Activated naive CD8-positive, alpha-beta T cell treated with anti-CD3 and anti-CD28 coated beads, Interleukin-2, amount 50 U/mL, for 16 hours (primary cell): ENCODE measurements around the gene PRKN.

Source experiments
- DNase-seq: peaks from one replicate; pipeline ENCODE4 v3.0.0-alpha.2; 2020; ENCODE audit warnings: low read depth, low spot score

The PRKN gene

DNA sequence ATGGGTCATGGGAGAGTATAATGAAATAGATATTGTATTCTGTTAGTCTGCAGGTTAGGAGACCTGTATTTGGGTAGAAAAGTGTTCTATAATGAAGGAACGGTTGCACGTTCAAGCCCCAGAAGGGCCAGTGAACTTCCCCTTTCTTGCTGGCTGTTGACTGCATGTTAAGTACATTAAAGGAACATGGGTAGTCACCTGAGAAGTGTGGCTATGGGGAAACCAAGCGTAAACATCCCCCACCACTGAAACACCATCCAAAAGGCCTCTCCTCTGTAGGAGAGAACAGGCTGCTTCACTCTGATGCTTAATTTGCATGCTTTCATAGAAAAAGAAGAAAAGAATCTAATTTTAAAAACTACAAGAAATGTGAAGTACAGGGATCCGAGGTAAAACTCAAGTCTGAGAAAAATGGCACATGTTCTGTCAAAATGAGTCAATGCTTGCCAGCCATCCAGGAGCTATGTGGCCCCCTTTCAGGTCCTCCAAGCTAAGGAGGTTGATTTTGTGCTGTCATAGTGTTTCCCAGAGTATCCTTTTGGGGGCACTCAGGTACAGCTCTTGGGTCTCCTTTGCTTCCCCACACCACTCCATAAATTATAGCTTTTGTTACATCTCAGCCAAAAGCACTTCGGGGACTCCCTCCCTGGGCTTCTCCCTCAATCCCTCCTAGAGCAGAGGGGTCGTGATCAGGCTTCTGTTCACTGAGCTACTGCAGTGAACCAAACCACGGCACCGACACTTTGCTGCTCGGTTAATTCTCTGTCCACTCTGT, 1170.0 kb downstream of the PRKN start:
- DNase-seq, result no peak

DNA sequence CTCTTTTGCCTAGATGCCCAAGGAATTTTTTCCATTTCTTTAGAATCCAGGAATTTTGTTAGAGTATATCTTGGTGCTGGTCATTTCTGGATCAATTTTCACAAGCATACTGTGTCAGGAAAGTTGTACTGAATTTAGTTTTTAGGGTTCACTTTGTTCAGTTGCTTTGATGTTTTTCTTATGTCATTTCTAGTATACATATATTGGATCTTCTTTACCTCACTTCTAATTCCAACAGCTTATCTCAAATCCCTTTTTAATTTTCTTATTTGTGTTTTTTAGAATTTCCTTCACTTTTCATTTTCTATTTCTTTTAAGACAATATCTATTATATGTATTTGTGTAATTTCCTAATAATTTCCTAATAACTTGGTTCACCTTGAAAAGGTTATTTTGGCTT, 1172.7 kb downstream of the PRKN start:
- DNase-seq, result no peak

DNA sequence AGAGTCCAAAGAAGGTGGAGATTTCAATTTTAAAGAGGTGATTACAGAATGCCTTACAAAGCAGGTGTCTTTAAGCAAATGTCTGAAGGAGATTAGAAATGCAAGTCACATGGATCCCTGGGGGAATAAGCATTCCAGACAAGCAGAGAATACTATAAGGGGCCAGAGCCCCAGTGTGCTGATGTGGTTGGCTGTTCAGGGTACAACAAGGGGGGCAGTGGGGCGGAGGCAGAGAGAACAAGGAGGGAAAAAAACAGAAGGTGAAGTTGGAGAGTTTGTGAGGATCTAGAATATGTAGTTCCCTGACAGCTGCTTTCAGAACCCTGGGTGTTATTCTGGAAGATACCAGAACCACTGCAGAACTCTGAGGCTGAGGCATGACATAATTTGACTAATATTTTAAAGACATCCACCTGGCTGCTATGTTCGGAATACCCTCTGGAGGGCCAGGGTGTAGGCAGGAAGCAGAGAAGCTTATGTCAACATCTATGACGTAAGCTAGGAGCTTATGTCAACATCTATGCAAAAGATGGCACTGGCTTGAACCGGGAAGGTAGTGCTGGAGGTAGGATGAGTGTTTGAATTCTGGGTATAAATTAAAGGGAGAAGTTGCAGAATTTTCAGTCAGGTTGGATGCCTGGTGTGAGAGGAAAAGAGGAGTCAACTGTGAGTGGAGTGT, 1177.5 kb downstream of the PRKN start:
- no peak for DNase-seq

DNA sequence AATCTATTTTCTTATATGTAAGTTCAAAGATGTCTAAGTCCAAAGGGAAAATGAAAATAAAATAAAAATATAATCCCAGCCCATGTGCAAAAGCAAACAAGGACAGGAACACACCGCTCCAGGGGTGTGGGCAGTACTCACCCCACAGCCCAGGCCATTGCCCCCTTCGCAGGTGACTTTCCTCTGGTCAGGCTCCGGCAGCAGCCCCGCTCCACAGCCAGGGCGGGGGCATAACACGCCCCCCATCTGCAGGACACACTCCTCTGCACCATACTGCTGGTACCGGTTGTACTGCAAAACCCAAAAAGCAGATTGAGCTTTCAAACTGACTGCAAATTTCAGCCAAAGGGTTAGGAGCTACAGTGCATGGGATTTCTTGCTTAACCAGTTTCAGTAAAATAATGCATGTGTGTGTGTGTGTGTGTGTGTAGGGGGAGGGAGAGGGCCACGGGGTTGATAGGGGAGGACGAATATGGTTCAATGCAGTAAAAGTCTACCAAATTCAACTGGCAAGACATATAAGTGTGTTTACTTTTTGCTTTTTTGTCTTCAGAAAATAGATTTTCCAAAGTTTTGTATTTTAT, 1178.8 kb downstream of the PRKN start:
- no peak for DNase-seq

DNA sequence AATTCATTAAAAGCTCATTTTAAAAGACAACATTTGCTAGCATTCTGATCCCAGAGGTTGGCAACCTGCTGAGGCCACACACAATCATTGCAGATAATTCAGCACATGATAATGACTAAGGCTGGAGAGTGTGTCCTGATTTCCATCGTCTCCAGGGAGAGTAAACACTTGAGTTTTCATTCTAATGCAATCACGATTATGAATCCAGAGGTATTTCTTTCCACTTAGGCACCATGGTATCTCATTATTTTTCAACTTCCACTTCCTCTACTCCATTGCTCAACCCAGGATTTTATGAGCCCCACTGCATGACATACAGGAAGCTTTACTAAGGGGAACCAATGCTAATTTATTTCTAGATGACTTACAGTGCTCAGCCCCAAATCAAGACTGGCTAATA, 1179.9 kb downstream of the PRKN start:
- no peak for DNase-seq

DNA sequence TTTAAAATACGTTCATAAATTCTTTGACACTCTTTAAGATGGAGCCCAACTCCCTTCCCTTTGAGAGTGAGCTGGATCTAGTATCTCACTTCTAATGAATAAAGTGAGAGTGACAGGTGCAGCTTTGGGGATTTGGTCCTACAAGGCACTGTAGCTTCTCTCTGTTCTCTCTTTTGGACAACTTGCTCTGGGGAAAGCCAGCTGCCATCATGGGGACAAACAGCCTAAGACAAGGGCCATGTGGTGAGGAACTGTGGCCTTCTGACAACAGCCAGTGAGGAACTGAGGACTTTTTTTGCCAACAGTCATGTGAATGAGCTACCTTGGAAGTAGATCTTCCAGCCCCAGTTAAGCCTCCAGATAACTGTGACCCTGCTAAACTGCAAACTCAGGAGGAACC, 1180.9 kb downstream of the PRKN start:
- DNase-seq, result no peak

DNA sequence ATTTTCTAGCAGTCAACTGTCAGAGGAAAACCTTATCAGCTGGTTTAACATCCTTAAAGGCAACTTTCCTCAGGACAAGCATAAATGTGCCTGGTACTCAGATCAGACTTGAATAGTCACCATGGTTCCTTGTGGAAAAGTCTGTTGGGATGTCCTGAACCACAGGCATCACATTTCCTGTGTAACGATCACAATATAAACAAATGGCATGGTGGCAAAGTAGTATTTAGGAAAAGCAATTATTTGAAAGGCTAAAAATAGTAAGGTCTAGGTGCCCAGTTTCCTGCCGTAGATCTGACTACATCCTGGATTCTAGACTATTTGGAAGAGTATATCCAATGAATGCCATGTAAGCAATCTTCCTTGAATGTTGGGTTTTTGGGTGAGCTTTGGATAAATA, 1181.8 kb downstream of the PRKN start:
- no peak for DNase-seq

DNA sequence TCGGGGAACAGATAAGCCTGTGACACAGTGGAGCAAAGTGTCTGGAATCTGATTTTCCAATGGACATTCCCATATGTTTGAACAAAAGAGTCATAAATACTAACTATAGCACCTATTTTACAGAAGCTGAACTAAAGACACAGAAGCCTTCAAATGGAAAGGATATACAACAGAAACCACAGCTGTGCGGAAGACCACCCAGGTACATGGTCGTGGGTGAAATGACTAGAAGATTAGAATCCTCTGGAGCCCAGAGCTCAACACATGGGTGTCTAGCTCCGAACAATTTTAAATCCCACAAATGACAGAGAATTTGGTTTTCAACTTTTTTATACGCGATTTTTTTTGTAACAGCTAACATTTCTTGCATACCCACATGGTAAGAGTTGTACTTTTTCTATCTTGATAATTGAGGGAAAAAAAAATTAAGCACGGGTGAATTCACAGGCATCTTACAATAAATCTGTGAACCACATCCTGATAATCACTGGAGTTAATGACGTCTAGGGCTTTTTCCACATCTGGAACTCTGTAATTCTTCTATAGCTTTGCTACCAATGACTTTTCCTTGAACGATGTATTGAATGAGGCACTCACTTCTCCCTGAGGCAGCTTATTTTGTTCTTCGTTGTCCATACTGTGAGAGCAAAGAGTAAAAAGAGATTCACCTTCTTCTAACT, 1182.6 kb downstream of the PRKN start:
- no peak for DNase-seq

DNA sequence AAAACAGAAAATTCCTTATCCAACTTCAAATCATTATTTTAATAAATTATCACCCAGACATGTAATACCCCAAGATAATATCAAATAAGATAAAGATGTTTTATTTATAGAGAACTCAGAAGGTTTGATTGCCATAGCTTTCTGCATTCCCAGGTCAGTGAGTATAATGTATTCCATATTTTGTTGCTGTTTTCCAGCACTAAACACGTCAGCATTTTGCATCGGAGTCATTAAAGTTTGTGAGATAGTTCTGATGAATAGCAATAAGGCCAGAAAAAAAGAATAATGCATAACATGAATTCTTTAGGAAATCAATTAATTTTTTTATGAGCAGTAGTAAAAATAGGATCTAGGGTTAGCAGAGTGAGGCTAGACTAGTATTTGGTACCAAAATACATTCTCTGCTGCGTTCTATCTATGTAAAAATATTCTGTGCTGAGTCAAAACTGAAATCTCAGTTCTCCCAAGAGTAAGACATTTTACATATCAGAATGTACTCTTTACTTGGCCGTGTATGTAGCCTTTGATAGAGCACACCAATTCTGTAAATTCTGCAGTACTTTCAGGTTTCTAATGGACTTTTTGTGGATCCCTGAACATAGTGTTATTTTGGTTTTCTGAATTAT, 1183.8 kb downstream of the PRKN start:
- no peak for DNase-seq

DNA sequence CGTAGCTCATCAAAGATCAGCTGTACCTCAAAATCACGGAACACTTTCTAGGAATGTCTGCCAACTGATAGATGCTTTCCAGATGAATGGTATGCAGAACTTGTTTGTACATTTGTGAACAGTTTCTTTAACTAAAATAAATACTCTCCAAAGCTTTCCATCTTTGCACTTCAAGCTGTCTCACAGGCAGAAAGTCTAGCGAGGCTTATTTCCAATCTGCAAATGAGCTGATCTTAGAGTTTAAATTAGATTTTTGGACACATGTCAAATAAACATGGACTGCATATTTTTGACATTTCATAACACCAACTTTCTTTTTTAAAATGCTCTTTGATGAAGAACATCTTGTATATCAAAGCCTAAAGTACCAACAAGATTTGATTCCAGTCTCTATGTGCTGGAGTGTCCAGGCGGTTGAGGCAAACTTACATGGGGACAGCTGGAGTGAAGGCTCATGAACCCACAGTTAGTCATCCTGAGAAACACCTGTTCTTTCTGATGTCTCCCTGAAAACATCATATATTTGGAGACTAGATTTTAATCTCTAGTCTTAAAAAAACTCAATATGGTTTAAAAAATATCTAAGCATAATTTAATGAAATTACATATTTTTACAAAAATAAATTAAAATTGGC, 1185.1 kb downstream of the PRKN start:
- no peak for DNase-seq

DNA sequence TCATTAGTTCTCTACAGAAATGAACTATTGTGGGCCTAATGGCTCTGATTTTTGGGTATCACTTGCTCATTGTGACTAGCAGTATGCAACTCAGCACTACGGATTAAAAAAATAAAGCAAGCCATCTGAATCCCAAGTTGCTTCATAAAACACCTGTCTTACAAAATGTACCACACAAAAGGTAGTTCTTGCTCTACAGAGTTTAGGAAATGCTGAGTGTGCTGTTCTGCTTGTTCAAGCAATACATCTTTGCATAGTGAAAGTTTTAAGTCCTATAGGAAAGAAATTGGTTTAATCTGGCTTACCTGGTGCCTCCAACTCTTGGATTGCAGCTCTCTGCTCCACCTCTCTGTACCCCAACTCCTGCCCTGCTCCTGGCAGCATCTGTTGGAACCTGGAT, 1187.0 kb downstream of the PRKN start:
- no peak for DNase-seq

DNA sequence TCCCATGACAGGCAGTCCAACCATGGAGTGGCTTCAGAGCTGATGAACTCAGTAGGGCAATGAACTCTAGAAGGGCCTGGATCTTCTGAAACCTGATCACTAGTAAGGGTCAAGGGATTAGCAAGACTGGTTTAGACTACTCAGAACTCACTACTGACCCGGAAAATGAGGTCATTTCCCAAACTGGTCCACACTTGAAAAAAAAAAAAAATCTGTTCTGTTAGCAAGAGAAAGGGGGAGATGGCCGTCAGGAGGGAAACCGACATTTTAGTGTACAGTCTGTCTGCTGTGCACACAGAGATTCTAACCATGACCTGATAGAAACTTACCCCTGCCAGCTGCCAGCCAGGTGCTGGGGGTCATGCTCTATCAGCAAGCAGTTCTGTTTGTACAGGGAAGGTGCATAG, 1191.3 kb downstream of the PRKN start:
- DNase-seq, result no peak

DNA sequence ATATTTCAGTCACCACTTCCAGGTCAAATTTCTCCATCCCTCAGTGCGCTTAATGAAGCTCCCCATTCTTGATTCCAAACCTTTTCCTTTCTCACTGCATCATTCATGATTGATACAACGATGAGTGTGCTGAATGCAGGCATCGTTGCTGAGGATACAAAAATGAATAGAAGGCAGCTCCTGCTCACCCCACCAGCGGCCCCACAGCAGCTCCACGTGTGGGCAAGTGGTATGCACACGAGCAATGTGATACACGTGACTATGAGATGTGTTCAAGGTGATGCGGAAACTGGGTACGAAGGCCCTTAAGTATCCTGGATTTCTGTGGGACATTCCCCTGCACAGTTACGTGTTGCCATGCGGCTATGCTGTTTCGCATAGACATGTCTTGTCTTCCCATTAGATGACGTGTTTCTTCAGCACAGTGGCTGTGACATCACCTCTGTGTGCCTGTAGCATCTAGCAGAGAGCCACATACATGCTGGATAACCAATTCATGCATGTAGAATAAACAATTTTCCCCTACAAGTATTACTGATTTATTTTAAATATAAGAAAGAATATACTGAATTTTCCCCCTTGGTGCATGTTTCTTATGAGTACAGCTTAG, 1193.2 kb downstream of the PRKN start:
- DNase-seq, result no peak

DNA sequence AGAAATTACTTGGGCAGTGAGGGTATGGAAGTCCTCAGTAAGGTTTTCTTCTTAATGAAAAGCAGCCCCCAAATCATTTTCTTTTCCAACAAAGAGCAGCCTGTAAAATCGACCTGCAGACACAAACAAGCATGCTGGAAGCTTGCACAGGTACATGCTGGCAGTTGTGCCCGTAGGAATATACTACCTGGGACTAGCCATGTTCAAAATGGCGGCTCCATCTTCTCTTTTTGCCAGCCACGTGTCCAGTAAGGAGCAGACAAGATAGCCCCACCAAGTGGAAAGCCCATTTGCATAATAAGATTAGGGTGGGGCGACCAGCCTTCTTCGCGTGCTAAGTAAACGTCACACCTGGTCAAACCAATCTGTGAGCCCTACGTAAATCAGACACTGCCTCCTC, 1194.3 kb downstream of the PRKN start:
- no peak for DNase-seq

DNA sequence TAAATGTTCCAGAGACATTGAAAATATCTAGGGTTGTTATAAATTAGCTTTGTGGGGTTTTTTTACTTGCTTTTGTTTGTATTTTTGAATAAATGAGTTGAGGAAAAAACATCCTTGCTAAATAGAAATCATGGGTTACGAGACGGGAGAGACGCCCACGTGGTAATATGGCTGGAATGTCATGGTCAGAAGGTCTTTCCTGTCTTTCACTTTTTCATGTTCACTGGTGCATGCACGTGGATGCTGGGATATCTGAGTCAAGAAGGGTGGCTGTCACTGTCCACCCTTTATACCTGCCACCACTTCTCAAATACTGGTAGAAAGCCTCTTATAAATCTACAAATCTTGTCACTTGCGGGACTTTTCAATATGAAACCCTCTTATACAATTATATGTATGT, 1195.0 kb downstream of the PRKN start:
- no peak for DNase-seq

DNA sequence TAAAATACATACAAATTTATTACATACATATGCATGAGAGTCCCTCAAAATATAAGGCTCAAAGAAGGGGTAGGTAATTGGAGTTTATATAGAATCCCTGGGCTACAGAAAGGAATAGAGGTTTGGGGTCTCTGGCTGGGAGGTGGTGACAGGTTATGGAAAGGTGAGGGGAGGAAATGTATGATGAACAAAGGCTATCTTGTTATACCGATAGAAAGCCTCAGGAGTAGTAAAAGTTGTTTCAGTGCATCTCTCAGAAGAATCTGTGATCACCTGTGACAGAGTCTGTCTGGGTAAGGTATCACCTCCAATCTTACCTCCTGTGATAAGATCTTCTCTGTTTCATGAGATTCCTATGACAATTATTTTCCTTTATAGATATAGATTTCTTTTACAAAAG, 1200.8 kb downstream of the PRKN start:
- no peak for DNase-seq

DNA sequence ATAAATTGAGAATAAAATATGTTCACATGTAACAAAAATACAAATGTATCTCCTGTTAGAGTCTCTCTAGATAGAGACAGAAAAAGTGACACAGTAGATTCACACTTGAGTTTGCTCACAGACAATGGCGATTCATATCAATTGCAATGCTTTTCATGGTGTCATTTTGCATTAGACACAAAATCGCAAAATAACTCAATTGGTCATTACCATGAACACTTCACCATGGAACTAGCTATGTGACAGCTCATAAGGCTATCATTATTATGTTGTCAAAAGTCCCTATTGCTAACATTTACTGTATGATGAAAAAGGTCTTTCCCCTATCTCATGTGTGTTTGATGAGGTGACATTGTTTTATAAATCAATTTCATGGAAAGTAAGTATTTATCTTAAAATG, 1204.2 kb downstream of the PRKN start:
- no peak for DNase-seq

DNA sequence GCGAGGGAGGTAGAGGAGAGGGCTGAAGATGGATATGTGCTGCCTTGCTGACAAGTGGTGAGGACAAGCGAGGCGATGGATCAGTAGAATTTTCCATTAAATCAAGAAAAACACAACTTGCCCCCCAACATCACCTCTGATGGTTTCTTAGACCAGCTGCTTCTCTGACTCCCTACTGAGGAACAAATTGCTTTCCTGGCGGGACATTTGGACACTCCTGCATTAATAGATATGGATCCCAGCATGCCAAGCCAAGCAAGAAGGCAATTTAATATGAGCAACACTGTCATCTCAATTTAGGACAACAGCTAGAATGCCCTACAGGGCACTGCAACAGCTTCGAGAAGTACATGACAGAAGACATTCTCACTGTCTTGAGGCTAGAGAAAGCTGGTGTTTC, 1205.3 kb downstream of the PRKN start:
- DNase-seq, result no peak

DNA sequence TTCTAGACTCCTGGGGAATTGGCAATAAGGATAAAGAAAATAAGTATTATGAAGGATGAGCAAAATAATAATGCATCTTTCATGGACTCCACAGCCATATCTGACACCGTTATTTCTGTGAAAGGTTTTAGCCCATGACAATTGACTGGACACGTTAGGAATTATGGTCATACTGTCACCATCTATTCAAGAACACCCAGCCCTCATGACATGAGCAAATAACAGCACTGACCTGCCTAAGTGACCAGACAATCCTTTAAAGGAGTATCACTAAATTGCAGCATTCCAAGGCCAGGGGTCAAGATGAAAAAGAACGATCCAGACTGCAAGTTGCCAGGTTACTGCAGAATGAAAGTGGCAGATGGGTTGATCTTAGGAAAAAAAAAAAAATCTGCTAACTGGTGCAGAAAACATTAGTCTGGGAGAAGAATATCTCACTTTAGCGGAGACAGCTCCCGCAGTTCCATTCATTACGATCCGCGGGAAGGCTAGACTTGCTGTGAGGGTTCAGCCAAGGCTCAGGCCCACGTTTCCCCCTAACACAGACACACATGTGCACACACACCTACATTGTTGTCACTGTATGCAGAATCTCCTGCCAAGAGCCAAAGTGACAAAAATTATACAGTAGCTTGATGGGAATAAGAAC, 1216.0 kb downstream of the PRKN start:
- no peak for DNase-seq

DNA sequence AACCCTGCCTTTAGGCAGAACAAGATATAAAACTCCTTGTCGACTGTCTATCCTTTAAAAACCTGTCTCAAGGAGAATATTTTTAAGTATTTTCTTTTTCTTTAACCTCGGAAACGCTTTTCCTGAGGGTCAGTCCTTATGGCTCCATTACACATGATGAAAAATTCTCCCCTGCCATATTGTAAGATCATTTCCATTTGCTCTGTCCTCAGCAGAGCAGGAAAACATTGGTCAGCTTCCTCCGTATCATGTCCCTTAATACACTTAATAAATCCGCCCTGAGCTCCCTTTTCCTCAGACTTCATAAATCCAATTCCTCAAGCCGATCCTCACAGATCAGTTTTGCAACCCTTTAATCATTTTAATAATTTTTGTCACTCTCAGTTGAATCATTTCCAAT, 1219.2 kb downstream of the PRKN start:
- no peak for DNase-seq

DNA sequence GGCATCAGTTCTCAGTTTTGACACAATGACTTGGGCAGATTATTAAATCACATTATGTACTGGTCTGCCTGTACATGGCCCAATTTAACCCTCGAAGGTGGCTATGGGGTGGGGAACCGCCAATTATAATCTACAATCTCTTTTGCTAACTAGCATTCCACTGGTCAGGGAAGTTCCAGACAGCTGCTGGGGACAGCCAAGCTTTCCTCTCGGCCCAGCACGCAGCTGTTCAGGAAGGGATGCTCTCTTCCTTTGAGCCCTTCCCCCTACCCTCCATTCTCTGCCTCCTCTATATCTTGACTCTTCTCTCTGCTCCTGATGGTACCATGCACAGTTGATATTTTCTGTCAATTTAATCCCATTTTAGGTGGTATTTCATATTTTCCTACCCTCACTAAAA, 1220.2 kb downstream of the PRKN start:
- no peak for DNase-seq
